Colonic mucosa (tissue), 4 donors: ENCODE data around the gene SNX3. TPM values are rescaled to one million over a fixed set of nuclear protein-coding genes. Genes with fewer than 3 reads are reported as not detected.

Experiments used
- DNase-seq: peaks from one replicate; pipeline ENCODE4 v3.0.0-alpha.2; 2020
- H3K27ac ChIP-seq: fragments of 200-600 bp; one replicate; pipeline ENCODE4 v1.8.0; 2021
- H3K27me3 ChIP-seq: fragments of 200-600 bp; one replicate; pipeline ENCODE4 v1.8.0; 2021
- H3K36me3 ChIP-seq: fragments of 200-600 bp; one replicate; pipeline ENCODE4 v1.8.0; 2021
- H3K4me1 ChIP-seq: fragments of 200-600 bp; one replicate; pipeline ENCODE4 v1.8.0; 2021; ENCODE audit warnings: mild to moderate bottlenecking
- H3K4me3 ChIP-seq: fragments of 200-600 bp; one replicate; pipeline ENCODE4 v1.8.0; 2021
- H3K9ac ChIP-seq, 2 donors: one replicate each; pipeline ENCODE4 v1.7.0; 2013; ENCODE audit warnings: control low read depth in 2 of 2, low read depth in 2 of 2, low read length in 2 of 2
- H3K9me3 ChIP-seq: fragments of 200-600 bp; one replicate; pipeline ENCODE4 v1.8.0; 2021
- CTCF ChIP-seq: fragments of 200-600 bp; IDR thresholded peaks from one replicate; pipeline ENCODE4 v1.8.0; 2022; ENCODE audit warnings: antibody characterized with exemption, mild to moderate bottlenecking
- intact Hi-C: fragments of 100-400 bp; cut with DNase I; formaldehyde crosslinking; loops from one replicate; pipeline ENCODE4 v1.14.1; 2022
- total RNA-seq, 2 donors: library from RNA; stranded (reverse); fragmentation: NEBNext Ultra II Directional in 1 of 2; extraction: Animal tissue kit (Norgen Biotek cat#: 25700) in 1 of 2; gene quantifications; one replicate each; pipeline ENCODE4 v1.2.1, GENCODE V29; 2021
- donor health status: healthy.
- donor health status: DM: no; HTN: no; CAD: no.
- donor health status: DM: no; HTN: no; CAD: no.

The SNX3 gene
- total RNA-seq, 2 donors from 2014 or later = 118 to 143 TPM

- Histone ChIP-seq H3K36me3 (no peaks in the 10 kb centered on the region), H3K4me1 (no peaks in the 10 kb centered on the region), H3K27me3 (no peaks in the 10 kb centered on the region), H3K9ac (no peak overlapping the region), H3K4me3 (no peak overlapping the region), H3K27ac (no peak overlapping the region), H3K9me3 (no peaks in the 10 kb centered on the region)
- intact Hi-C loops = no loop called here
- DNase-seq = no peak
- no peak for TF ChIP-seq CTCF
Measured at GRCh38 chr6:108288742-108289141, 27.9 kb upstream of the SNX3 start.

- no peaks in the 10 kb centered on the region for H3K27me3 ChIP-seq
- H3K27ac ChIP-seq = no peak overlapping the region
- TF ChIP-seq CTCF = no peak
- no peaks in the 10 kb centered on the region for H3K9me3 ChIP-seq
- no peak overlapping the region for H3K4me3 ChIP-seq
- no peak overlapping the region for H3K9ac ChIP-seq
- H3K36me3 ChIP-seq = no peaks in the 10 kb centered on the region
- intact Hi-C loops = no loop called here
- H3K4me1 ChIP-seq = no peaks in the 10 kb centered on the region
- no peak for DNase-seq
Measured at GRCh38 chr6:108287373-108287772, 26.5 kb upstream of the SNX3 start.

GRCh38 chr6:108286366-108286765 is 25.5 kb upstream of the SNX3 start:
- intact Hi-C loops = no loop called here
- H3K36me3 ChIP-seq = no peaks in the 10 kb centered on the region
- no peak overlapping the region for H3K27ac ChIP-seq
- no peak overlapping the region for H3K9ac ChIP-seq
- H3K4me3 ChIP-seq = no peak overlapping the region
- no peaks in the 10 kb centered on the region for H3K9me3 ChIP-seq
- DNase-seq = no peak
- H3K27me3 ChIP-seq = no peaks in the 10 kb centered on the region
- no peaks in the 10 kb centered on the region for H3K4me1 ChIP-seq
- TF ChIP-seq CTCF = no peak

GRCh38 chr6:108285381-108285780 is 24.5 kb upstream of the SNX3 start:
- H3K9ac ChIP-seq = no peak overlapping the region
- no peak overlapping the region for H3K27ac ChIP-seq
- no peaks in the 10 kb centered on the region for H3K36me3 ChIP-seq
- H3K4me1 ChIP-seq = no peaks in the 10 kb centered on the region
- H3K4me3 ChIP-seq = no peak overlapping the region
- no peaks in the 10 kb centered on the region for H3K9me3 ChIP-seq
- no peak for DNase-seq
- H3K27me3 ChIP-seq = no peaks in the 10 kb centered on the region
- no peak for TF ChIP-seq CTCF
- intact Hi-C loops = no loop called here

- Histone ChIP-seq H3K36me3 (no peaks in the 10 kb centered on the region), H3K4me3 (no peak overlapping the region), H3K27me3 (no peaks in the 10 kb centered on the region), H3K9ac (no peak overlapping the region), H3K27ac (no peak overlapping the region), H3K4me1 (no peaks in the 10 kb centered on the region), H3K9me3 (no peaks in the 10 kb centered on the region)
- no peak for DNase-seq
- intact Hi-C loops = no loop called here
- TF ChIP-seq CTCF = no peak
Measured at GRCh38 chr6:108277831-108278230, 17.0 kb upstream of the SNX3 start.

- no peaks in the 10 kb centered on the region for H3K36me3 ChIP-seq
- no peak overlapping the region for H3K4me3 ChIP-seq
- H3K4me1 ChIP-seq = no peaks in the 10 kb centered on the region
- no peaks in the 10 kb centered on the region for H3K9me3 ChIP-seq
- intact Hi-C loops = no loop called here
- no peak overlapping the region for H3K27ac ChIP-seq
- H3K27me3 ChIP-seq = no peaks in the 10 kb centered on the region
- DNase-seq = no peak
- TF ChIP-seq CTCF = no peak
- H3K9ac ChIP-seq = no peak overlapping the region
Measured at GRCh38 chr6:108277295-108277694, 16.5 kb upstream of the SNX3 start.
